Measurements from ENCODE around the gene CADM2. TPM values are rescaled to one million over a fixed set of nuclear protein-coding genes. Genes with fewer than 3 reads are reported as not detected.
"Not testable (repeated sequence)": the region's sequence is repeated elsewhere in the genome, so short reads cannot be mapped to it uniquely, and the experiment has no call there.

The CADM2 gene
- total RNA-seq, 4 donors from 2014 or later = 0.13 to 2.1 (median 0.58) TPM

DNA sequence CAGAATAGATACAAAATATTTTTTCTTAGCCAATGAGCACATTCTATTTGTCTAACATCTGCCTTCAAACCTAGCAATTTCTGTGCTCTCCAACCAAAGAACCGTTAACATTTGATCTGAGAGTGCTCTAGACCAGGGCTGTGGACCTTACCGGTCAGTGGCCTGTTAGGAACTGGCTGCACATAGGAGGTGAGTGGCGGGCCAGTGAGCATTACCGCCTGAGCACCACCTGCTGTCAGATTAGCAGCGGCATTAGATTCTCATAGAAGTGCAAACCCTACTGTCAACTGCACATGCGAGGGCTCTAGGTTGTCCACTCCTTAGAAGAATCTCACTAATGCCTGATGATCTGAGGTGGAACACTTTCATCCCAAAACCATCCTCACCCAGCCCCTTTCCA lies 131.7 kb downstream of the CADM2 start:
- intact Hi-C loops (cut with DNase I; ENCODE audit: low total_unique reads) = no loop called here
- TF ChIP-seq, protein P1, sequence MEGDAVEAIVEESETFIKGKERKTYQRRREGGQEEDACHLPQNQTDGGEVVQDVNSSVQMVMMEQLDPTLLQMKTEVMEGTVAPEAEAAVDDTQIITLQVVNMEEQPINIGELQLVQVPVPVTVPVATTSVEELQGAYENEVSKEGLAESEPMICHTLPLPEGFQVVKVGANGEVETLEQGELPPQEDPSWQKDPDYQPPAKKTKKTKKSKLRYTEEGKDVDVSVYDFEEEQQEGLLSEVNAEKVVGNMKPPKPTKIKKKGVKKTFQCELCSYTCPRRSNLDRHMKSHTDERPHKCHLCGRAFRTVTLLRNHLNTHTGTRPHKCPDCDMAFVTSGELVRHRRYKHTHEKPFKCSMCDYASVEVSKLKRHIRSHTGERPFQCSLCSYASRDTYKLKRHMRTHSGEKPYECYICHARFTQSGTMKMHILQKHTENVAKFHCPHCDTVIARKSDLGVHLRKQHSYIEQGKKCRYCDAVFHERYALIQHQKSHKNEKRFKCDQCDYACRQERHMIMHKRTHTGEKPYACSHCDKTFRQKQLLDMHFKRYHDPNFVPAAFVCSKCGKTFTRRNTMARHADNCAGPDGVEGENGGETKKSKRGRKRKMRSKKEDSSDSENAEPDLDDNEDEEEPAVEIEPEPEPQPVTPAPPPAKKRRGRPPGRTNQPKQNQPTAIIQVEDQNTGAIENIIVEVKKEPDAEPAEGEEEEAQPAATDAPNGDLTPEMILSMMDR (IDR thresholded peaks at IDR 0.05) = no peak
- no peak for TF ChIP-seq POLR2A (IDR thresholded peaks at IDR 0.05)
- H3K4me3 ChIP-seq (ENCODE audit: low read depth, poor library complexity, severe bottlenecking) = no peak overlapping the region
- WGBS, 2 donors = 89 to 94% methylated on average over 6 of the region's 6 CpGs
- no peak for DNase-seq (ENCODE audit: low spot score in 2 of 2)

DNA sequence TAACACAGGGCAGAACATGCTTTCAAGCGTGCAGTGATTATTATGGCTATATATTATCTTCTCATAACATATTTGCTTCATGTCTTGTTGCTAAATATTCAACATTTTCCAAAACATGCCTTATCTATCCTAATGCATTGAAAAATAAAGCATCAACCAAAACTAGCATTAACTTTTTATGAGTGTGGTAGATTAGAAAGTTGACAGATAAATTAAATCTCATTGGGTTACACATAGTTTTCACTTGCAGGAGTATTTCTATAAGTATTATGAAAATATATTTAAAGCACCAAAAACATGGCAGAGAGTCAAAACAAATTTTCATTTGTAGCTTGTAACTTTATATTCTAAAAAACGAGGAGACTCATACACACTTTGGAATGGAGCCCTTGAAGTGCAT lies 141.5 kb downstream of the CADM2 start:
- DNase-seq (ENCODE audit: low spot score in 2 of 2) = no peak
- TF ChIP-seq POLR2A (IDR thresholded peaks at IDR 0.05) = no peak
- TF ChIP-seq, protein P1 (IDR thresholded peaks at IDR 0.05) = no peak
- no peak overlapping the region for H3K4me3 ChIP-seq (ENCODE audit: low read depth, poor library complexity, severe bottlenecking)
- intact Hi-C loops (cut with DNase I; ENCODE audit: low total_unique reads) = no loop called here
- WGBS, 2 donors = 22 to 25% methylated on average over 2 of the region's 2 CpGs

DNA sequence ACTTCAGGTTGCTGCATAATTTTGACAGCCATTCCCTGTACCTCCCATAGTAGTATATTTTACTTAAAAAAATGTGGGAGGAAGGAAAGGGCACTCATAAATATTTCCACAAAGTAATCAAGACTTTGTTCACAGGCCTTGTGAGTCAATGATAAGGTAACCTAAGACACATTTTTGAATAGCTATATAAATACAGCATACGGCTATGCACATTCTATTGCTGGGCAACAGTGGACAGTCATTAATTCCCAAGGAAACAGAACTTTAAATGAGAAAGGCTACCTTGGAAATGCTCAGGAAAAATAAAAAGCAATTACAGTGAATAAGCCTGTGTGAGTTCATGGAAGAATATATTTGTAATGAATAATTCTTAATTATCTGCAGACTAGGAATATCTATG lies 144.0 kb downstream of the CADM2 start:
- WGBS, 2 donors = 76 to 78% methylated on average over 1 of the region's 1 CpG
- intact Hi-C loops (cut with DNase I; ENCODE audit: low total_unique reads) = no loop called here
- H3K4me3 ChIP-seq (ENCODE audit: low read depth, poor library complexity, severe bottlenecking) = no peak overlapping the region
- TF ChIP-seq POLR2A (IDR thresholded peaks at IDR 0.05) = no peak
- TF ChIP-seq, protein P1 (IDR thresholded peaks at IDR 0.05) = no peak
- DNase-seq (ENCODE audit: low spot score in 2 of 2) = no peak

DNA sequence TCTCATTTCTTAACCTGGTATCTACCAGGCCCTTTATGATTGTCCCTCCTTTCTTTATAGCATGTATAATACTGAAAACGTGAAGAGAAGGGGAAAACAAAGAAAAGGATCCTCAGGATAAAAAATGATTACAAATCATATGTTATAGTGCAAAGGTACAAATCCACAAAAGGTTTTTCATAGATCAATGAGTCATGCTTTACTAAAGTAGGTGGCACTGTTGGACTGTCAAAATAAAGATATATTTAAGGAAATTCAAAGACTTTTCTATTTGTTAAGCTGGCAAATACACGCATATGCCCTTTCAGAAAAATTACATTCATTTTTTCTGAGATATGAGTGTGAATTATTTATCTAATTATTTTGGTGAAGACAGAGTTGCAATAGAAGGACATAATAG lies 151.6 kb downstream of the CADM2 start:
- no peak overlapping the region for H3K4me3 ChIP-seq (ENCODE audit: low read depth, poor library complexity, severe bottlenecking)
- TF ChIP-seq, protein P1 (IDR thresholded peaks at IDR 0.05) = no peak
- no peak for TF ChIP-seq POLR2A (IDR thresholded peaks at IDR 0.05)
- DNase-seq (ENCODE audit: low spot score in 2 of 2) = no peak
- intact Hi-C loops (cut with DNase I; ENCODE audit: low total_unique reads) = no loop called here
- 47% methylated on average over 2 of the region's 2 CpGs for WGBS, 2 donors

DNA sequence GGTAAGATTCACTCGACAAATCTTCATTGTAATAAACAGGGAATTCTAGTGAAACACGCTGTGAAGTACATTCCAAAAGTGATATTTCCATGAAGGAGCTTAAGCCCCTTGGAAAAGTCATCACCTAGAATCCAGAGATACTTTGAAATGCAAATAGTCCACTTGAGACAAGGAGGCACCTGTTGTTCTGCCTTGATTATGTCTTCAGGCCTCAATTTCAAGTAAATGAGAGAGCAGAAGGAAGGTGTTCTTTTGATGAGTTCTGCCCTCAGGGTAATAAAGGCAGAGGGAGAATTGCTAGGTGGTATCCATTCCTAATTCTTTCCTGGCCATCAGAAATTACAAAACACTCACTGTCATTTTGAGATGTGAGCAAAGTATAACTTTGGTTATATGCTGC lies 162.1 kb downstream of the CADM2 start:
- H3K4me3 ChIP-seq (ENCODE audit: low read depth, poor library complexity, severe bottlenecking) = no peak overlapping the region
- TF ChIP-seq, protein P1 (IDR thresholded peaks at IDR 0.05) = no peak
- TF ChIP-seq POLR2A (IDR thresholded peaks at IDR 0.05) = no peak
- no peak for DNase-seq (ENCODE audit: low spot score in 2 of 2)
- 81 to 83% methylated on average over 2 of the region's 2 CpGs for WGBS, 2 donors
- intact Hi-C loops (cut with DNase I; ENCODE audit: low total_unique reads) = no loop called here

DNA sequence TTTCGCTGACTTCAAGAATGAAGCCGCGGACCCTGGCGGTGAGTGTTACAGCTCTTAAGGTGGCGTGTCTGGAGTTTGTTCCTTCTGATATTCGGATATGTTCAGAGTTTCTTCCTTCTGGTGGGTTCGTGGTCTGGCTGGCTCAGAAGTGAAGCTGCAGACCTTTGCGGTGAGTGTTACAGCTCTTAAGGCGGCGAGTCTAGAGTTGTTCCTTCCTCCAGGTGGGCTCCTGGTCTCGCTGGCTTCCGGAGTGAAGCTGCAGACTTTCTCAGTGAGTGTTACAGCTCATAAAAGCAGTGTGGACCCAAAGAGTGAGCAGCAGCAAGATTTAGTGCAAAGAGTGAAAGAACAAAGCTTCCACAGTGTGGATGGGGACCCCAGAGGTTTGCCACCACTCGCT lies 174.1 kb downstream of the CADM2 start:
- 94 to 95% methylated on average over 13 of the region's 13 CpGs for WGBS, 2 donors
- DNase-seq (ENCODE audit: low spot score in 2 of 2); H3K4me3 ChIP-seq (ENCODE audit: low read depth, poor library complexity, severe bottlenecking); intact Hi-C loops (cut with DNase I; ENCODE audit: low total_unique reads): not testable (repeated sequence)

DNA sequence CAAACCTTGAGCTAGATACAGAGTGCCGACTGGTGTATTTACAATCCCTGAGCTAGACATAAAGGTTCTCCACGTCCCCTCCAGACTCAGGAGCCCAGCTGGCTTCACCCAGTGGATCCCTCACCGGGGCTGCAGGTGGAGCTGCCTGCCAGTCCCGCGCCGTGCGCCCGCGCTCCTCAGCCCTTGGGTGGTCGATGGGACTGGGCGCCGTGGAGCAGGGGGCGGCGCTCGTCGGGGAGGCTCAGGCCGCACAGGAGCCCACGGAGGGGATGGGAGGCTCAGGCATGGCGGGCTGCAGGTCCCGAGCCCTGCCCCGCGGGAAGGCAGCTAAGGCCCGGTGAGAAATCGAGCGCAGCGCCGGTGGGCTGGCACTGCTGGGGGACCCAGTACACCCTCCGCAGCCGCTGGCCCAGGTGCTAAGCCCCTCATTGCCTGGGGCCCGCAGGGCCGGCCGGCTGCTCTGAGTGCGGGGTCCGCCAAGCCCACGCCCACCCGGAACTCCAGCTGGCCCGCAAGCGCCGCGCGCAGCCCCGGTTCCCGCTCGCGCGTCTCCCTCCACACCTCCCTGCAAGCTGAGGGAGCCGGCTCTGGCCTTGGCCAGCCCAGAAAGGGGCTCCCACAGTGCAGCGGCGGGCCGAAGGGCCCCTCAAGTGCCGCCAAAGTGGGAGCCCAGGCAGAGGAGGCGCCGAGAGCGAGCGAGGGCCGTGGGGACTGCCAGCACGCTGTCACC lies 175.1 kb downstream of the CADM2 start:
- WGBS, 2 donors = 92 to 97% methylated on average over 41 to 51 of the region's 57 CpGs
- DNase-seq (ENCODE audit: low spot score in 2 of 2); intact Hi-C loops (cut with DNase I; ENCODE audit: low total_unique reads); H3K4me3 ChIP-seq (ENCODE audit: low read depth, poor library complexity, severe bottlenecking): not testable (repeated sequence)
